WERI-Rb-1 (cell line): ENCODE measurements around the gene CDC27.
"Not testable (repeated sequence)": the region's sequence is repeated elsewhere in the genome, so short reads cannot be mapped to it uniquely, and the experiment has no call there.

Experiments used
- DNase-seq: peaks from one replicate; pipeline ENCODE4 v3.0.0-alpha.2; 2020
- H3K27ac ChIP-seq: fragments of 250-450 bp; sonication (Bioruptor Pico); 2 replicates; pipeline ENCODE4 v1.5.1; 2020; ENCODE audit warnings: mild to moderate bottlenecking, moderate library complexity
- H3K27me3 ChIP-seq: fragments of 250-450 bp; sonication (Bioruptor Pico); 2 replicates; pipeline ENCODE4 v1.5.1; 2021; ENCODE audit warnings: mild to moderate bottlenecking, low read depth, moderate library complexity; ENCODE audit not compliant: insufficient read depth, severe bottlenecking
- H3K36me3 ChIP-seq: fragments of 250-450 bp; sonication (Bioruptor Pico); 2 replicates; pipeline ENCODE4 v1.5.1; 2020; ENCODE audit warnings: mild to moderate bottlenecking, moderate library complexity
- H3K4me3 ChIP-seq: 2 replicates; pipeline ENCODE4 v1.5.1; 2011; ENCODE audit warnings: low read depth, mild to moderate bottlenecking, control low read depth, low read length
- H3K9me3 ChIP-seq: fragments of 250-450 bp; sonication (Bioruptor Pico); 2 replicates; pipeline ENCODE4 v1.5.1; 2021; ENCODE audit warnings: mild to moderate bottlenecking, moderate library complexity; ENCODE audit not compliant: severe bottlenecking
- CTCF ChIP-seq: IDR thresholded peaks from 2 replicates; pipeline ENCODE4 v1.5.1; 2011; ENCODE audit warnings: low read depth, mild to moderate bottlenecking, control low read depth, inconsistent platforms, low read length

The CDC27 gene

GRCh38 chr17:47218896-47219430, 29.9 kb upstream of the CDC27 start:
- TF ChIP-seq CTCF: no peak
- Histone ChIP-seq H3K27me3 (no peaks in the 10 kb centered on the region), H3K9me3 (peaks cover 2% of the 10 kb centered on the region), H3K27ac (no peak overlapping the region), H3K36me3 (no peaks in the 10 kb centered on the region), H3K4me3 (no peak overlapping the region)
- no peak for DNase-seq

GRCh38 chr17:47217279-47217678, 28.2 kb upstream of the CDC27 start:
- H3K9me3 ChIP-seq, H3K27me3 ChIP-seq, H3K36me3 ChIP-seq, DNase-seq, H3K27ac ChIP-seq, H3K4me3 ChIP-seq: not testable (repeated sequence)

GRCh38 chr17:47216821-47217220, 27.7 kb upstream of the CDC27 start:
- H3K4me3 ChIP-seq, H3K27me3 ChIP-seq, H3K36me3 ChIP-seq, H3K27ac ChIP-seq, DNase-seq, H3K9me3 ChIP-seq: not testable (repeated sequence)

GRCh38 chr17:47214931-47215330, 25.8 kb upstream of the CDC27 start:
- Histone ChIP-seq H3K4me3 (no peak overlapping the region), H3K27me3 (no peaks in the 10 kb centered on the region), H3K27ac (no peak overlapping the region), H3K9me3 (no peaks in the 10 kb centered on the region), H3K36me3 (no peaks in the 10 kb centered on the region)
- DNase-seq: no peak
- TF ChIP-seq CTCF: no peak

GRCh38 chr17:47213540-47213939, 24.4 kb upstream of the CDC27 start:
- Histone ChIP-seq H3K27ac (no peak overlapping the region), H3K36me3 (no peaks in the 10 kb centered on the region), H3K27me3 (no peaks in the 10 kb centered on the region), H3K4me3 (no peak overlapping the region), H3K9me3 (no peaks in the 10 kb centered on the region)
- no peak for TF ChIP-seq CTCF
- no peak for DNase-seq

DNA sequence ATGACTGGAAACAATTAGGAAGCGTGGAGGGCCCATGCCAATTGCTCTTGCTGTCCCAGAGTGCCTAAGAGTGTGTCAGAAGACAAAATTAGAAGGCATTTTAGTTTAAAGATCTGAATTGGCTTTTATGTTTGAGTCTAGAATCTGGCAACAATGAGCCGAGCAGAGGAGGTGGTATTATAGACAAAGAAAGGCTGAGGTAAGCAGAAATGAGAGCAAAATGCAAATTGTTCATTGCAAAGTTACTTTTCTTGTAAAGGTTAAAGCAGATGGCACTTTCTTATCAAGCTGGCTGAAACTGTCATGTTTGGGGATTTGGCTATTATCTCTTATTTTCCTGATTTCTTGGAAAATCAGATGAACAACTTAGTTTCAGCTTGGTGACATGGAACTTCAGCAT, 23.4 kb upstream of the CDC27 start:
- H3K4me3 ChIP-seq: no peak overlapping the region
- no peaks in the 10 kb centered on the region for H3K9me3 ChIP-seq
- no peaks in the 10 kb centered on the region for H3K27me3 ChIP-seq
- H3K27ac ChIP-seq: no peak overlapping the region
- H3K36me3 ChIP-seq: no peaks in the 10 kb centered on the region
- DNase-seq: no peak
- no peak for TF ChIP-seq CTCF

DNA sequence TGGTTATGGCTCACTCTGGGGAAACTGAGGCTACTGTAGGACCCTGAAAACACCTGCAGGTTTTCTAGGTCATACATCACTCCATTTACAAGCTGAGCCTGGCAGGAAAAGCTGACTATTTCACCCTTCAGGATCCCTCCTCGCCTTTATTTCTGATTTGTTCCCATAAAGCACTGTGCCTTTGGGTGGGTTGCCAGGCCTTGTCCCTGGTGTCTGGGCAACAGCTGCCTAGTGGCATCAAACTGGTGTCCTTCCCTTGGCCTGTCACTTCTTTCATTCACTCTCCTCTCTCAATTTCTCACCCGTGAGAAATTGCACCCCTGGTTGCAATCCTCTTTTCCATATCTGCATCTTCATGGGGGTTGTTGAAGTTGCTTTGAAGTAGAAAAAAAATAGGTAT, 21.7 kb upstream of the CDC27 start:
- Histone ChIP-seq H3K4me3 (no peak overlapping the region), H3K36me3 (no peaks in the 10 kb centered on the region), H3K27ac (no peak overlapping the region), H3K9me3 (no peaks in the 10 kb centered on the region), H3K27me3 (no peaks in the 10 kb centered on the region)
- DNase-seq: no peak
- TF ChIP-seq CTCF: no peak
